Stimulated activated CD8-positive, alpha-beta memory T cell treated with anti-CD3 and anti-CD28 coated beads, Interleukin-4, amount 100 ng/mL, for 4 hours (primary cell): Measurements from ENCODE around the gene DPCD.

ENCODE experiments used
- DNase-seq, 2 donors: peaks; one replicate each; pipeline ENCODE4 v3.0.0-alpha.2; 2020; ENCODE audit warnings: low read depth in 2 of 2, low spot score in 1 of 2

DPCD gene

GRCh38 chr10:101587725-101588653 is at the start of gene DPCD, which contains the start of gene POLL:
Gene DPCD, plus strand, starts transcription at chr10:101588321. Its CDS starts 16 bp downstream, at chr10:101588337.
Gene POLL, minus strand, starts transcription at chr10:101588257. Its CDS starts 897 bp downstream, at chr10:101587360.
- DNase-seq = peak; percentile 79 to 81

GRCh38 chr10:101538446-101538845 is 49.7 kb upstream of the DPCD start:
- no peak for DNase-seq

- DNase-seq = no peak
These were observed 42.2 kb upstream of the DPCD start for GRCh38 chr10:101545898-101546297.

GRCh38 chr10:101550965-101551364 is 37.2 kb upstream of the DPCD start:
- DNase-seq = no peak

- DNase-seq = no peak
These were observed 35.7 kb upstream of the DPCD start for GRCh38 chr10:101552442-101552841.

GRCh38 chr10:101557541-101557940 is 30.6 kb upstream of the DPCD start:
- DNase-seq = no peak

- no peak for DNase-seq
These were observed 29.9 kb upstream of the DPCD start for GRCh38 chr10:101558204-101558603.

GRCh38 chr10:101558671-101559595 is 29.2 kb upstream of the DPCD start:
- DNase-seq = no peak

- DNase-seq = no peak
These were observed 28.4 kb upstream of the DPCD start for GRCh38 chr10:101559596-101560297.

GRCh38 chr10:101560298-101561067 is 27.6 kb upstream of the DPCD start:
- DNase-seq = no peak

GRCh38 chr10:101561068-101561915 is 26.8 kb upstream of the DPCD start:
- DNase-seq = no peak

- DNase-seq = no peak
These were observed 25.9 kb upstream of the DPCD start for GRCh38 chr10:101562231-101562630.

- no peak for DNase-seq
These were observed 25.1 kb upstream of the DPCD start for GRCh38 chr10:101563007-101563406.

- DNase-seq = no peak
These were observed 24.6 kb upstream of the DPCD start for GRCh38 chr10:101563497-101564040.

- DNase-seq = no peak
These were observed 23.6 kb upstream of the DPCD start for GRCh38 chr10:101564490-101564991.

- DNase-seq = no peak
These were observed 22.7 kb upstream of the DPCD start for GRCh38 chr10:101565370-101565900.

- no peak for DNase-seq
These were observed 22.2 kb upstream of the DPCD start for GRCh38 chr10:101565936-101566332.

GRCh38 chr10:101566333-101567164 is 21.6 kb upstream of the DPCD start:
- no peak for DNase-seq
